ENCODE measurements around the gene ACSM3.

DNA sequence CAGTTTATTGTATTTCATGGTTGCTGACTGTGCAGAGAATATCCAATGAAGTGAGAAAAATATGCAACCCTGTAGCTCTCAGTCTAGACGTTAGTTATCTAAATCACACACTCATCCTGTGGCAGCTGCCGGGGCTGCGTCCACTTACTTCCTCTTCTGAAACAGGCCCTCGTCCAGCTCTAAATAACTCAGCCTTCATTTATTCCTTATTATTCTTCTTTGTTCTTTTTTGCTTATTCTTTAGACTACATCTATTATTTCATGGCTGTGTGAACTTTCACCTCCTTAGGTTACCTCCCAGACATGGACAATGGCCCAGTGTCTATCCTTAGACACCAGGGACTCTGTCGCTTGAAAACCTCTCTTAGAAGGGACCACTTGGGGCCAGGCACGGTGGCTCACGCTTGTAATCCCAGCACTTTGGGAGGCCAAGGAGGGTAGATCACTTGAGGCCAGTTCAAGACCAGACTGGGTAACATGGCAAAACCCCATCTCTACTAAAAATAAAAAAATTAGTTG, 18.8 kb upstream of the ACSM3 start:
- TF ChIP-seq, protein P1, sequence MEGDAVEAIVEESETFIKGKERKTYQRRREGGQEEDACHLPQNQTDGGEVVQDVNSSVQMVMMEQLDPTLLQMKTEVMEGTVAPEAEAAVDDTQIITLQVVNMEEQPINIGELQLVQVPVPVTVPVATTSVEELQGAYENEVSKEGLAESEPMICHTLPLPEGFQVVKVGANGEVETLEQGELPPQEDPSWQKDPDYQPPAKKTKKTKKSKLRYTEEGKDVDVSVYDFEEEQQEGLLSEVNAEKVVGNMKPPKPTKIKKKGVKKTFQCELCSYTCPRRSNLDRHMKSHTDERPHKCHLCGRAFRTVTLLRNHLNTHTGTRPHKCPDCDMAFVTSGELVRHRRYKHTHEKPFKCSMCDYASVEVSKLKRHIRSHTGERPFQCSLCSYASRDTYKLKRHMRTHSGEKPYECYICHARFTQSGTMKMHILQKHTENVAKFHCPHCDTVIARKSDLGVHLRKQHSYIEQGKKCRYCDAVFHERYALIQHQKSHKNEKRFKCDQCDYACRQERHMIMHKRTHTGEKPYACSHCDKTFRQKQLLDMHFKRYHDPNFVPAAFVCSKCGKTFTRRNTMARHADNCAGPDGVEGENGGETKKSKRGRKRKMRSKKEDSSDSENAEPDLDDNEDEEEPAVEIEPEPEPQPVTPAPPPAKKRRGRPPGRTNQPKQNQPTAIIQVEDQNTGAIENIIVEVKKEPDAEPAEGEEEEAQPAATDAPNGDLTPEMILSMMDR (conservative IDR thresholded peaks at IDR 0.05; ENCODE audit: low read length), result no peak
- TF ChIP-seq EZH2phosphoT487 (IDR thresholded peaks at IDR 0.05; ENCODE audit: borderline replicate concordance), result no peak

Measured in Loucy (cell line).